Activated T-cell treated with anti-CD3 and anti-CD28 coated beads for 4 hours (primary cell): Measurements from ENCODE around the gene DAB2IP.

Experiments
- DNase-seq: peaks from one replicate; pipeline ENCODE4 v3.0.0-alpha.2; 2020

Gene DAB2IP

GRCh38 chr9:121748727-121749423, 97.4 kb downstream of the DAB2IP start:
- DNase-seq: no peak

- DNase-seq: no peak
Measured at GRCh38 chr9:121749614-121750013, 98.2 kb downstream of the DAB2IP start.

GRCh38 chr9:121750259-121750714, 98.9 kb downstream of the DAB2IP start:
- DNase-seq: no peak

- DNase-seq: no peak
Measured at GRCh38 chr9:121750715-121751623, 99.5 kb downstream of the DAB2IP start.

GRCh38 chr9:121751686-121752445, 100.4 kb downstream of the DAB2IP start:
- no peak for DNase-seq

GRCh38 chr9:121752929-121753328, 101.5 kb downstream of the DAB2IP start:
- no peak for DNase-seq

GRCh38 chr9:121753802-121754654, 102.6 kb downstream of the DAB2IP start:
- no peak for DNase-seq

GRCh38 chr9:121754655-121755436, 103.4 kb downstream of the DAB2IP start:
- DNase-seq: no peak

GRCh38 chr9:121755581-121755980, 104.1 kb downstream of the DAB2IP start:
- DNase-seq: no peak

- no peak for DNase-seq
Measured at GRCh38 chr9:121756474-121757280, 105.2 kb downstream of the DAB2IP start.

GRCh38 chr9:121757281-121757585, 105.8 kb downstream of the DAB2IP start:
- no peak for DNase-seq

- DNase-seq: no peak
Measured at GRCh38 chr9:121758693-121759092, 107.3 kb downstream of the DAB2IP start.

- no peak for DNase-seq
Measured at GRCh38 chr9:121759996-121760395, 108.6 kb downstream of the DAB2IP start.

- no peak for DNase-seq
Measured at GRCh38 chr9:121760571-121760970, 109.1 kb downstream of the DAB2IP start.

GRCh38 chr9:121763131-121763530, 111.7 kb downstream of the DAB2IP start:
- no peak for DNase-seq

GRCh38 chr9:121763561-121764370, 112.3 kb downstream of the DAB2IP start:
- DNase-seq: no peak

GRCh38 chr9:121764371-121764730, 112.9 kb downstream of the DAB2IP start:
- DNase-seq: no peak

- DNase-seq: no peak
Measured at GRCh38 chr9:121765021-121765950, 113.9 kb downstream of the DAB2IP start.
